Stimulated activated CD4-positive, alpha-beta T cell treated with anti-CD3 and anti-CD28 coated beads, TNF-alpha, amount 100 ng/mL, for 4 hours (primary cell): ENCODE data around the gene ZNF354C.

Source experiments
- DNase-seq, 3 experiments: peaks; one replicate each; pipeline ENCODE4 v3.0.0-alpha.2; 2020; ENCODE audit warnings: low read depth in 3 of 3

ZNF354C gene

GRCh38 chr5:179127136-179128040 is 67.2 kb downstream of the ZNF354C start:
- no peak for DNase-seq

DNA sequence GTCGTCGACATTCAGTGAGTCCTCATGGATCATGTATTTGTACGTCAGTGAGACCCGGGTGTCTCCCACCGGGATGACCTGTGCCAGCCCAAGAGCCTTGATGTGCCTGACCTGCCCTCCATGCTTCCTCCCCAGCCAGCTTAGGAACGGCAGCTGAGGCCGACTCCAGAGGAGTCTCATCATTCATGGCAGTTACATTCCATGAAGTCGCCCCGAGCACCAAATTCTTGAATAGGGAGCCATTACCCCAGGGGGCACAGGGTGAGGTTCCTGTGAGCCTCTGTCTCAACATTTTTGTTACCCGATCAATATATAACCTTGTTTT is 67.8 kb downstream of the ZNF354C start:
- DNase-seq = no peak

GRCh38 chr5:179128976-179129375 is 68.8 kb downstream of the ZNF354C start:
- no peak for DNase-seq

- DNase-seq = no peak
Observed at GRCh38 chr5:179129607-179130071, 69.5 kb downstream of the ZNF354C start.

GRCh38 chr5:179130101-179130681 is 70.0 kb downstream of the ZNF354C start:
- DNase-seq = no peak

- DNase-seq = no peak
Observed at GRCh38 chr5:179131321-179131835, 71.2 kb downstream of the ZNF354C start.

DNA sequence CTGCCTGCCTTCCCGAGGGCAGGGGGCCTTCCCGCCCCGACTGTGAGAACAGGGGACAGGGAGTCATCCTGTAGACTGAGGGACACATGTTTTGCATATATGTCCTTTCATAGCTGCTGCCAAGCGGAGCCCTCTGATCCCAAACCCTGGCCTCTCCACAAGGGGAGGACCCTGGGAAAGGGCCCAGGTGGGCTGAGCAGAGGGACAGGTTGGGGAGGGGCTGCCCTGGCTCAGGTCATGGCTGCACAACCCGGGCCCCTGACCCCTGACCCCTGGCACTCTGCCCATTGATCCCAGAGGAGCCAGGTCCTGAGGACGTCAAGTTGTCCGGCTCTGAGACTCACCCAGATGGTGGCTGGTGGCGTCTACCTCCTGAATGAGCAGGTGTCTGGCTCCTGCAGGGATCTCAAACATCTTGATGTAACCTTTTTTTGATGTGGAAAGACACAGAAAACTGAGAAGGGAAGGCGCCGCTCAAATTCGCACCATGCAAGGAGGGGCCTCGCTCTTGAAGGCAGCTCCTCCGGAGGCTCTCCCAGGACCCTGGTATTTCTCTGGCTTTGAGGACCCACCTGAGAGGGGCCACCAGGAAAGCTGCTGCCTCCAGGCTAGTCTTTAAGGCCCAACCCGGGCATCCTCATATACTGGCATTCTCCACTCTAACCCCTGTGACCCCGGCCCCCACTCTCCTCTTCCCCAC is 71.9 kb downstream of the ZNF354C start:
- no peak for DNase-seq

- no peak for DNase-seq
Observed at GRCh38 chr5:179132586-179133355, 72.6 kb downstream of the ZNF354C start.
